GM12875 (cell line): ENCODE data around the gene THEMIS.
"Not testable (repeated sequence)": the region's sequence is repeated elsewhere in the genome, so short reads cannot be mapped to it uniquely, and the experiment has no call there.

ENCODE experiments used
- H3K4me3 ChIP-seq: one replicate; pipeline ENCODE4 v1.5.1; 2011; ENCODE audit warnings: low read depth, low read length, control low read depth
- TF ChIP-seq, protein P1 (sequence below): IDR thresholded peaks from 2 replicates; pipeline ENCODE4 v1.5.1; 2011; ENCODE audit warnings: low read depth, mild to moderate bottlenecking, control low read depth, inconsistent platforms, low read length, moderate library complexity, borderline replicate concordance; ENCODE audit not compliant: insufficient read depth

THEMIS gene

DNA sequence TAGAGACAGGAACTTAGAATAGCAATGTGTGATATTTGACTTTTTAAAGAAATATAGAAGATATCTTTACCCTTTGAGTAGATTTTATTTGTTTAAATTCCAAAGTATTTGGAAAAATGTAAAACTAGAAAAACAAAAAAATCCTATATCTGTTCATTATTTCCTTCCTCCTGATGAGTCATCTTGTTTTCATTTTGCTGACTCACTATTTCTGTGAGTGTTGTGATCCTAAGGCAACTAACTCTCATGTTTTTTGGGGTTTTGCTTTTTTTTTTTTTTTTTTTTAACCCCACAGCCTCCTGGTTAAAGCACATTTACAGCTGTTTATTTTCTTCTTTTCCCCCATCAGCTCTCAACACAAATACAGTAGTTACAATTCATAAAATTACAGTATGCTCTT lies 37.8 kb upstream of the THEMIS start:
- TF ChIP-seq, protein P1, sequence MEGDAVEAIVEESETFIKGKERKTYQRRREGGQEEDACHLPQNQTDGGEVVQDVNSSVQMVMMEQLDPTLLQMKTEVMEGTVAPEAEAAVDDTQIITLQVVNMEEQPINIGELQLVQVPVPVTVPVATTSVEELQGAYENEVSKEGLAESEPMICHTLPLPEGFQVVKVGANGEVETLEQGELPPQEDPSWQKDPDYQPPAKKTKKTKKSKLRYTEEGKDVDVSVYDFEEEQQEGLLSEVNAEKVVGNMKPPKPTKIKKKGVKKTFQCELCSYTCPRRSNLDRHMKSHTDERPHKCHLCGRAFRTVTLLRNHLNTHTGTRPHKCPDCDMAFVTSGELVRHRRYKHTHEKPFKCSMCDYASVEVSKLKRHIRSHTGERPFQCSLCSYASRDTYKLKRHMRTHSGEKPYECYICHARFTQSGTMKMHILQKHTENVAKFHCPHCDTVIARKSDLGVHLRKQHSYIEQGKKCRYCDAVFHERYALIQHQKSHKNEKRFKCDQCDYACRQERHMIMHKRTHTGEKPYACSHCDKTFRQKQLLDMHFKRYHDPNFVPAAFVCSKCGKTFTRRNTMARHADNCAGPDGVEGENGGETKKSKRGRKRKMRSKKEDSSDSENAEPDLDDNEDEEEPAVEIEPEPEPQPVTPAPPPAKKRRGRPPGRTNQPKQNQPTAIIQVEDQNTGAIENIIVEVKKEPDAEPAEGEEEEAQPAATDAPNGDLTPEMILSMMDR: no peak
- no peak overlapping the region for H3K4me3 ChIP-seq

- TF ChIP-seq, protein P1: no peak
- H3K4me3 ChIP-seq: no peak overlapping the region
Observed at GRCh38 chr6:127937747-127938146, 36.9 kb upstream of the THEMIS start.

GRCh38 chr6:127937102-127937501 lies 36.2 kb upstream of the THEMIS start:
- TF ChIP-seq, protein P1: no peak
- H3K4me3 ChIP-seq: no peak overlapping the region

- TF ChIP-seq, protein P1: no peak
- no peak overlapping the region for H3K4me3 ChIP-seq
Observed at GRCh38 chr6:127934956-127935355, 34.1 kb upstream of the THEMIS start.

DNA sequence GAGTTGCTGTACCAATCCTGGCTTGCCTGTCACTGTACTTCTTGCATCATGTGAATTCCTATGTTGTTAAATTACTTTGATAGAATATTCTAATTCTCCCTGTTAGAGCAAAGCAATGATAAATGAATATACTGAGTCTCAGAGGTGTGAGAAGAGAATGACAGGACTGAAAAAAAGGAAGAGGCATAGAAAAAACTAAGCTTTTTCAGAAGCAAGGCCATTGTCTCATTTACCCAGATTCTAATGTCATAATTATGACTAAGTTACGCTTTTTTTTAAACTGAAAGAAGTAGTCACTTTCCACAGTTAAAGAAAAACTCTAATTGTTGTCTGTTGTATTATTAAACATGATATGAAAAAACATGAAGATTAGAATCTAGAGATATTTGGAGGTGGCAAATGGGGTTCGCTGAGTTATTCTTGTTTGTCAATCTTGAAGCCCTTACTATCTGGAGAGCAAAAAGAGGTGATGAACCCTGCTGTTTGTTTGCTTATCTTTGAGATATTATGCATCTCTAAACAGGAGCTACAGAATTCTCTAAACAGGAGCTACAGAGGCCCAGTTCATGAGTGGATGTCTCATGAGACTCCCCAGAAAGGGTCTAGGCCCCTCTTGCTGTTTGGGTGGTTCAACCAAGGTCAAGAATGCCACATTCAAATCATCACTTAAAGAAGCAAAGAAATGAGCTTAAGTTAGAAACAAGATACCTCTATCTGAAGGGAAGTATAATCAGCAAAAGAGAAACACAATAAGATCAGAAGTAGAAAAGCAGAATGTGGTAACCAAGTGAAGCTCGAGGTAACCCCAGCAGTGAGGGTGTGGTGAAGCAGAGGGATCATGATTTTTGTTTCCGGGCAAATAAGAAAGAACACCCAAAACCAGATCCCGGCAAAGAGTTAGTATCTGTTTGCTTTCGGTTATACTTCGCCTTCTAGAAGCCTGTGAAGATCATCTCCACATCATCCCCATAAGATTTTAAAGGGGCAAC lies 33.3 kb upstream of the THEMIS start:
- TF ChIP-seq, protein P1: no peak

DNA sequence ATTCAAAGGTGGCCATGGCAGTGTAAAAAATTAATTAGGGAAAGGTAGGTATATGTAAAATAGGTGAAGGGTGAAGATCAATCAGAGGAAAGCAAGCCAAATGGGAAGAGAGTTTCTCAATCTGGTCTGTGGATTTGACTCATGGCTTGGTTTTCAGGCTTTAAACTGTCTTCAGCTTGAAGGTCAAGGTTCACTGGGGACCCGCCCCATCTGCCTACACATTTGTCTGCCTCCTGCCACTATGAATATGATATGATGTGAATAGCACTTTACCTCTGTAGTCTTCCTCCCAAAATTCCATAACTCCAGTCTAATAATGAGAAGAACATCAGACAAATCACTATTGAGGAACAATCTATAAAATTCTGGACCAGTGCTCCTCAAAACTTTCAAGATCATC lies 32.3 kb upstream of the THEMIS start:
- H3K4me3 ChIP-seq: no peak overlapping the region
- TF ChIP-seq, protein P1: no peak

More for the DNA sequence above, 33.3 kb upstream of the THEMIS start:
- H3K4me3 ChIP-seq: no peak overlapping the region

- no peak overlapping the region for H3K4me3 ChIP-seq
- TF ChIP-seq, protein P1: no peak
Observed at GRCh38 chr6:127932708-127933107, 31.9 kb upstream of the THEMIS start.

DNA sequence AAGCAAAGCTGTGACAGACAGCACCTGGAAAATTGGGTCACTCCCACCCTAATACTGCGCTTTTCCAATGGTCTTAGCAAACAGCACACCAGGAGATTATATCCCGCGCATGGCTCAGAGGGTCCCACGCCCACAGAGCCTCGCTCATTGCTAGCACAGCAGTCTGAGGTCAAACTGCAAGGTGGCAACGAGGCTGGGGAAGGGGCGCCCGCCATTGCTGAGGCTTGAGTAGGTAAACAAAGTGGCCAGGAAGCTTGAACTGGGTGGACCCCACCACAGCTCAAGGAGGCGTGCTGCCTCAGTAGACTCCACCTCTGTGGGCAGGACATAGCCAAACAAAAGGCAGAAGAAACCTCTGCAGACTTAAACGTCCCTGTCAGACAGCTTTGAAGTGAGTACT lies 25.6 kb upstream of the THEMIS start:
- H3K4me3 ChIP-seq: not testable (repeated sequence)
